ENCODE data around the gene CDH23. TPM values are rescaled to one million over a fixed set of nuclear protein-coding genes. Genes with fewer than 3 reads are reported as not detected.

The CDH23 gene
- total RNA-seq, 1 experiment from 2014 or later: 0.34 TPM

DNA sequence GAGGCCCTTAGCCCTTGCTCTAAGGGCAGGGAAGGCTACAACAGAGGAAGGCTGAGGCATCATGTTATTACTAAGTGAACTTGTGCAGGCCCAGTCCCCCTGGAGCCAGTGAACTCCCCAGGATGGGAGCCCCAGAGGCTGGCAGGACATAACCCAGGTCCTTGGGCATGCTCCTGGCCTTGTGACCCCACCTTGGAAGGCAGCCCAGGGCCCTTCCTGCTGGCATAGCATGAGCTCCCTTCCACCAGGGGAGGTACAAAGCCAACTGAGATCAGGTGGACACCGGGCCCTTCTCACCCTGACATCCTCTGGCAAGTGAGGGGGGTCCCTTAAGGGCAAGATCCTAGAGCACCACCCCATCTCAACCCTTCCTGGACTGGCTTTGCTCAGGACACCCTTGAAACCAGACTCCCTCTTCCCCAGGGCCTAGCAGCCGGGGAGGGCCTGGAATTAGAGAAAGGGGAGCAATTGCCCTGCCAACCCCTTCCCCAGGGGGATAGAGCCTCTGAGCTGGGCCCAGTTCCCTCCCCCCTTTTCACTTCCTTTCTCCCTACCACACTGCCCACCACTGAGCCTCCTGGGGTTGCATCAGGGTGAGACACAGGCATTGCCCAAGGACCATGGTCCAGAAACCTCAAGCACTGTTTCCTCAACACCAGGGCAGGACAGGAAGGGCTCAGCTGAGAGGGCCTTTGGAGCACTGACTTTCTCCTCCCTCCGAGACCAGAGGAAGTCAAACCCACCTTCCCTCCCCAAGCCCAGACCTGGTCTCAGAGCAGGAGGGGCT is 378.4 kb downstream of the CDH23 start:
- intact Hi-C loops (cut with micrococcal nuclease; ENCODE audit: unreplicated experiment): loop anchor here (5.0 kb wide), 1 partner anchor 63 kb away; no protein-coding TSS in a partner anchor
- ChIA-PET POLR2A (no interaction called here), CTCF (interaction anchor here (1.9 to 2.9 kb wide), 2 partner anchors 8 to 78 kb away, joined by 3 to 22 read pairs; no protein-coding TSS in a partner anchor)
- Mint-ChIP-seq H3K4me1 (ENCODE audit: low read depth, unreplicated experiment) (peaks cover 17% of the 10 kb centered on the region), H3K27me3 (ENCODE audit: insufficient read depth, unreplicated experiment) (no peaks in the 10 kb centered on the region), H3K36me3 (ENCODE audit: insufficient read depth, unreplicated experiment) (no peaks in the 10 kb centered on the region), H3K27ac (ENCODE audit: unreplicated experiment) (peak overlapping the region; percentile 53), H3K4me3 (ENCODE audit: unreplicated experiment) (no peak overlapping the region), H3K9me3 (ENCODE audit: unreplicated experiment) (no peaks in the 10 kb centered on the region)
- Histone ChIP-seq H3K9me3 (no peaks in the 10 kb centered on the region), H3K4me3 (ENCODE audit: low read depth, low read length) (no peak overlapping the region), H3K4me1 (peaks cover 35% of the 10 kb centered on the region), H3K27me3 (replicated peaks; ENCODE audit: control insufficient read depth, insufficient read depth, low read length) (no peaks in the 10 kb centered on the region), H3K36me3 (ENCODE audit: control insufficient read depth, insufficient read depth, low read length) (no peaks in the 10 kb centered on the region)
- BruUV-seq (replicated peaks): no TSS peak
- DNase-seq: no peak
- TF ChIP-seq, protein P1, sequence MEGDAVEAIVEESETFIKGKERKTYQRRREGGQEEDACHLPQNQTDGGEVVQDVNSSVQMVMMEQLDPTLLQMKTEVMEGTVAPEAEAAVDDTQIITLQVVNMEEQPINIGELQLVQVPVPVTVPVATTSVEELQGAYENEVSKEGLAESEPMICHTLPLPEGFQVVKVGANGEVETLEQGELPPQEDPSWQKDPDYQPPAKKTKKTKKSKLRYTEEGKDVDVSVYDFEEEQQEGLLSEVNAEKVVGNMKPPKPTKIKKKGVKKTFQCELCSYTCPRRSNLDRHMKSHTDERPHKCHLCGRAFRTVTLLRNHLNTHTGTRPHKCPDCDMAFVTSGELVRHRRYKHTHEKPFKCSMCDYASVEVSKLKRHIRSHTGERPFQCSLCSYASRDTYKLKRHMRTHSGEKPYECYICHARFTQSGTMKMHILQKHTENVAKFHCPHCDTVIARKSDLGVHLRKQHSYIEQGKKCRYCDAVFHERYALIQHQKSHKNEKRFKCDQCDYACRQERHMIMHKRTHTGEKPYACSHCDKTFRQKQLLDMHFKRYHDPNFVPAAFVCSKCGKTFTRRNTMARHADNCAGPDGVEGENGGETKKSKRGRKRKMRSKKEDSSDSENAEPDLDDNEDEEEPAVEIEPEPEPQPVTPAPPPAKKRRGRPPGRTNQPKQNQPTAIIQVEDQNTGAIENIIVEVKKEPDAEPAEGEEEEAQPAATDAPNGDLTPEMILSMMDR (IDR thresholded peaks at IDR 0.05; ENCODE audit: insufficient read depth in 1 of 2, low read depth in 1 of 2, low read length in 1 of 2, severe bottlenecking in 1 of 2, unreplicated experiment in 1 of 2): no peak

DNA sequence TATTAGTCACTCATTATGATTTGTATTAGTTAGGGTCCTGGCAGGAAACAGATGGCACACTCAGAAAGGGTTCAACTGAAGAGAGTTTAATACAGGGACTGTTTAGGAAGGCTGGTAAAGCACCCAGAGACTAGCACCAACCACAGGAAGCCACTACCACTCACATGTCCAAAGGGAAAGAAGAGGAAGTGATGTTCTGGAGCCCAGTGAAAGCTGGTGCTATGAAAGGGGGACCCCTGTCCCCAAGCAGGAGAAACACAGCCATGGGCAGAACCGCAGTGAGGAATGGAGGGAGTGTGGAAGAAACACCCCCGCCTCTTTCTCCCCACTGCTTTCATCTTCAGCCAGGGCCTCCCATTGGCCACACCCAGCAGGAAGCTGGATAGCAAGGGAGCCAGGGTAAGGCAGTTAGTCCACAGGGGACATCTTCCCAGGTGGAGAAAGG is 379.8 kb downstream of the CDH23 start:
- H3K27me3 Mint-ChIP-seq (ENCODE audit: insufficient read depth, unreplicated experiment): no peaks in the 10 kb centered on the region

DNA sequence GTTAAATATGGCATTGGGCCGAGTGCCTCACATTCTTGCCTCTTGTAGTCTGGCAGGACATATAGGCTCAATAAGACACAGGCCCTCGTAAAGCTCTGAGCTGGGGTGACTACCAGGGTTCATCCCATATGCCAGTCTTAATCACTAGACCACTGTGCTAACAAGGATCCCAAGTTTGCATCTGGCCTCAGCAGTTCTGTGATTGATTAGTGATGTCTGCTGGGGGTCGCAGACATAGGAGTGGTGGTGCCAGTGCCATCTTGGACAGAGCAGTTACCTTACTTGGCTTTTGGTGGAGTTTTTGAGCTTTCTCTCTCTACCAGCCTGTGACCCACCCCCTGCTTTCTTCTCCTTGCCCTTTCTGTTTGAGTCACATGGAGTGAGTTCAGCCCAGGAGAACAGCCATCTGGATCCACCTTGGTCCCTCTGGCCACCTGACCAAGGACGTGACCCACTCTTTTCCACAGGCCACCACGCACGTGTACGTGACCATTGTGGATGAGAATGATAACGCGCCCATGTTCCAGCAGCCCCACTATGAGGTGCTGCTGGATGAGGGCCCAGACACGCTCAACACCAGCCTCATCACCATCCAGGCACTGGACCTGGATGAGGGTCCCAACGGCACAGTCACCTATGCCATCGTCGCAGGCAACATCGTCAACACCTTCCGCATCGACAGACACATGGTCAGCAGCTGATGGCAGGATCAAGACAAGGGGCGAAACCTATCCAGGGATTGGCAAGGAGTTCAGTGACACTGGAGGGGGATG is 380.7 kb downstream of the CDH23 start:
- no peaks in the 10 kb centered on the region for H3K9me3 Mint-ChIP-seq (ENCODE audit: unreplicated experiment)
- Histone ChIP-seq H3K4me1 (peaks cover 19% of the 10 kb centered on the region), H3K27me3 (replicated peaks; ENCODE audit: control insufficient read depth, insufficient read depth, low read length) (no peaks in the 10 kb centered on the region), H3K4me3 (ENCODE audit: low read depth, low read length) (no peak overlapping the region), H3K36me3 (ENCODE audit: control insufficient read depth, insufficient read depth, low read length) (no peaks in the 10 kb centered on the region), H3K9me3 (no peaks in the 10 kb centered on the region)
- ChIA-PET CTCF (no interaction called here), POLR2A (interaction anchor here (0.7 kb wide), 1 partner anchor 11 kb away, joined by 3 read pairs; no protein-coding TSS in a partner anchor)
- H3K4me1 Mint-ChIP-seq (ENCODE audit: low read depth, unreplicated experiment): peaks cover 10% of the 10 kb centered on the region
- no TSS peak for BruUV-seq (replicated peaks)
- intact Hi-C loops (cut with micrococcal nuclease; ENCODE audit: unreplicated experiment): no loop called here
- no peaks in the 10 kb centered on the region for H3K36me3 Mint-ChIP-seq (ENCODE audit: insufficient read depth, unreplicated experiment)
- H3K27ac Mint-ChIP-seq (ENCODE audit: unreplicated experiment): no peak overlapping the region
- TF ChIP-seq, protein P1 (IDR thresholded peaks at IDR 0.05; ENCODE audit: insufficient read depth in 1 of 2, low read depth in 1 of 2, low read length in 1 of 2, severe bottlenecking in 1 of 2, unreplicated experiment in 1 of 2): no peak
- no peak overlapping the region for H3K4me3 Mint-ChIP-seq (ENCODE audit: unreplicated experiment)
- H3K27me3 Mint-ChIP-seq (ENCODE audit: insufficient read depth, unreplicated experiment): no peaks in the 10 kb centered on the region
- DNase-seq: no peak

More for the DNA sequence above, 379.8 kb downstream of the CDH23 start:
- H3K4me3 ChIP-seq (ENCODE audit: low read depth, low read length): no peak overlapping the region
- no TSS peak for BruUV-seq (replicated peaks)
- Mint-ChIP-seq H3K27ac (ENCODE audit: unreplicated experiment) (no peak overlapping the region), H3K36me3 (ENCODE audit: insufficient read depth, unreplicated experiment) (no peaks in the 10 kb centered on the region), H3K9me3 (ENCODE audit: unreplicated experiment) (no peaks in the 10 kb centered on the region), H3K4me1 (ENCODE audit: low read depth, unreplicated experiment) (peaks cover 17% of the 10 kb centered on the region), H3K4me3 (ENCODE audit: unreplicated experiment) (no peak overlapping the region)
- intact Hi-C loops (cut with micrococcal nuclease; ENCODE audit: unreplicated experiment): no loop called here
- POLR2A ChIA-PET: interaction anchor here (0.7 kb wide), 1 partner anchor 10 kb away, joined by 3 read pairs; no protein-coding TSS in a partner anchor
- H3K4me1 ChIP-seq: peaks cover 27% of the 10 kb centered on the region
- no peak for DNase-seq
- H3K27me3 ChIP-seq (replicated peaks; ENCODE audit: control insufficient read depth, insufficient read depth, low read length): no peaks in the 10 kb centered on the region
- H3K9me3 ChIP-seq: no peaks in the 10 kb centered on the region
- CTCF ChIA-PET: interaction anchor here (1.9 kb wide), 1 partner anchor 10 kb away, joined by 3 read pairs; no protein-coding TSS in a partner anchor
- TF ChIP-seq, protein P1 (IDR thresholded peaks at IDR 0.05; ENCODE audit: insufficient read depth in 1 of 2, low read depth in 1 of 2, low read length in 1 of 2, severe bottlenecking in 1 of 2, unreplicated experiment in 1 of 2): no peak
- no peaks in the 10 kb centered on the region for H3K36me3 ChIP-seq (ENCODE audit: control insufficient read depth, insufficient read depth, low read length)

Data from Caco-2 (cell line).